DMS153 (cell line): ENCODE results near the gene ZMYM4.

Source experiments
- DNase-seq: peaks from one replicate; lab custom pipeline; 2025; lab: John Stamatoyannopoulos, UW

The ZMYM4 gene

DNA sequence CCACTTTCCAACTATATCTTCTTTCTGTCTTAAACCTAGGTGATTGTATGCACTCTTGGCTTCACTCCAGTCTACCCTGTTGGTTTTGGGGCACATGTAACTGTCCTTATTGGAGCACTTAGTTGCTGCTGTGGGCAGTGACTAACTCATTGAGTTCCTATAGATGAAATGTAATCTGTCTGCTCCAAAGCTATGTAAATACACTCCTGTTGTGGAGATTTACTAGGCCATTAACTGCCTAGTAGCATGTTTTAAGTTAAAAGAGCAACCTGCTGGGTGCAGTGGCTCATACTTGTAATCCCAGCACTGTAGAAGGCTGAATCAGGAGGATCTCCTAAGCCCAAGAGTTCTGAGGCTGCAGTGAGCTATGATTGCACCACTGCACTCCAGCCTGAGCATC lies 137.6 kb downstream of the ZMYM4 start:
- no peak for DNase-seq

DNA sequence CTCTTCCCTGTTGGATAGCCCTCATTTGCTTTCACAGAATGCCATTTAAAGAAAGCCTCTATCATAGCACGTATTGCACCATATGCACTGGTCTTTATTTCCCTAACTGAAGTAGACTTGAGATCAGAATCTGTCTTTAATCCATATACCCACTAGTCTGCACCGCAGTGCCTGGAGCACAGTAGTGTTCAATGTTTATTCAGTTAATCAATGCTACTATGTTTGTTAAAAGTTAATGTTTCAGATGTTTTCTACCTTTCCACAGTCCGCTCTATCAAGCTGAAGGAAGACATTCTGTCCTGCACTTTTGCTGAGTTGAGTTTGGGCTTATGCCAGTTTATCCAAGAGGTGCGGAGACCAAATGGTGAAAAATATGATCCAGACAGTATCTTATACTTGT lies 139.2 kb downstream of the ZMYM4 start:
- DNase-seq, result no peak

DNA sequence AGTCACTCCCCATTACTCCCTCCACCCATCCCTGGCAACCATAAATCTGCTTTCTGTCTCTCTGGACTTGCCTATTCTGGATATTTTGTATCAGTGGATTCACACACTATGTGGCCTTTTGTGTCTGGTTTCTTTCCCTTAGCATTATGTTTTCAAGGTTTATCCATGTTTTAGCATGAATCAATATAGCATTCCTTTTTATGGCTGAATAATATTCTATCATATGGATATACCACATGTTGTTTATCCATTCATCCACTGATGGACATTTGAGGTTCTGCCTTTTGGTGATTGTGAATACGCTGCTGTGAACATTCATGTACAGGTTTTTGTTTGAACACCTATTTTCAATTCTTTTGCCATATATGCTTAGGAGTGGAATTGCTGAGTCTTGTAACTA lies 140.4 kb downstream of the ZMYM4 start:
- no peak for DNase-seq

DNA sequence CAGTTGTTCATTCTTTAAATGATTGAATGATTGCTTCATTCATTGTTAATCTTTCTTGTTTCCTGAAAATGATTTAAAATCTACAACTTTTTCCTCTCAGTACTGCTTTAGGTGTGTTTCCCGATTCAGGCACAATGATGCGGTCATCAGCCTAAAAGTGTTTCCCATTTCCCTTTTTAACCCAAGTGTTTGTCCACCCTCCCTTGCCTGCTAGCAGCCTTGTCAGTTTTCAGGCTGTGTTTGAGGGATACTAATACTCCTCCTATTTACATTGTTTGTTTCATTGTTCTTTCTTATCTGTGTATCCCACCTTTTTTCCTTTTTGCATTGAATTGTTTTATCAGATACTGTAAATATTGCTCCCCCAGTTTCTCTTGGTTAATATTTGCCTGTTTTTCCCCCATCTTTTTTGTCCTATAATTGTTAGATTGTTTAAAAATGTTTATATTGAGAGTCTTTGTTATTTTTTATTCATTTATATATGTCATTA lies 157.6 kb downstream of the ZMYM4 start:
- no peak for DNase-seq

- no peak for DNase-seq
These were observed 159.9 kb downstream of the ZMYM4 start for GRCh38 chr1:35428360-35428759.

DNA sequence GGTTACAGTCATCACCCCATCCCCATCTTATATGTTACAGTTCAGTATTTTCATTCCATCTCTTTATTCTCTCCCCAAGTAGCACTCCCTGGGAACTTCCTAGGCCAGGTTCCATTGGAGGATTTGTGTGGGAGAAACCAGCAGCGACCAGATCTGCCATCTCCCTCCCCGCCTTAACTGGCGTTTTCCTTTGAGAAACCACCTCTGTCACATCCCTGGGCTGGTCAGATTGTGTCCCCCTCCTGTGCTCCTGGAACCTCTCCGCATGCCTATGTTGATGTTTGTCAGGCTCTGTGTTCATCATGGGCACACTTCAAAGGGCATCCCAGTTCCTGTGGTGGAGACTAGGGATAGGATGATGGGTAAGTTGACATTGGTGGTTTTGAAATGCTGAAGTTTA lies 162.3 kb downstream of the ZMYM4 start:
- no peak for DNase-seq

- no peak for DNase-seq
These were observed 162.7 kb downstream of the ZMYM4 start for GRCh38 chr1:35431173-35431599.

- no peak for DNase-seq
These were observed 163.7 kb downstream of the ZMYM4 start for GRCh38 chr1:35432231-35432630.

DNA sequence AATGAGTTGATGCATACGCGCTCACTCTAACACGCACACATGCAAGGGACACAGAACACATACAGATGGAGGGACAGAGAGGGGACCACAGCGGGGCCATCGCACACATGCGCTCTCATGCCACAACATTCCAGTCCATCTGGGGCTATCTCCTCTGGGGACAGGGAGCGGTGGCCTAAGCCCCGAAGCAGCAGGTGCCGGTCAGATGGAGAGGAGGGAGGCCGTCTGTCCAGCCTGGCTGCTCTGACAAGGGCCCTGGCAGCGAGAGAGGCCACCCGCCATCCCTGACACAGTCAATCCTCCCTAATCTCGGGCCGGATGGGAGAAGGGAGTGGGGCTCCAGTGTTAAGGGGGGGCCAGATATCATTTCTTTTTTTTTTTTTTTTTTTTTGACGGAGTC lies 165.2 kb downstream of the ZMYM4 start:
- DNase-seq, result no peak

DNA sequence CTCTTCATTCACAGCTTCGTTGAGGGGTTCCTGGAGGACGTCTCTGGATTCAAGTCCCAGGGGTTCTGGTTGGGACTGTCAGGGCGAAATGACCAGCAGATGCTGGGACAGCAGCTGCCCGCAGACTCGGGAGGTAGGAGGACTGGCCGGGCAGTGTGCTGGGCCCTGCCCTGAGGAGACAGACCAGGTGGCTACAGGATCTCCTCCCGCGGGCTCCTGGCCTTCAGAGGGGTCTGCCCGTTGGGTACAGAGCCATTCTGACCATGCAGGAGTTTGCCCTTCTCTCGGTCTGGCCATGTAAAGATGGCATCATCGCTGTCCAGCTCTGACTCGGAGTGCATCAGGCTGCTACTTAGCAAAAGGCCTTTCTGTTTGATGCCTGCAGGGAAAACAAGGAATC lies 166.2 kb downstream of the ZMYM4 start:
- DNase-seq, result no peak

- no peak for DNase-seq
These were observed 167.6 kb downstream of the ZMYM4 start for GRCh38 chr1:35436078-35436477.

GRCh38 chr1:35437200-35437599 lies 168.7 kb downstream of the ZMYM4 start:
- no peak for DNase-seq

- no peak for DNase-seq
These were observed 171.1 kb downstream of the ZMYM4 start for GRCh38 chr1:35439626-35440025.

GRCh38 chr1:35441926-35442579 lies 173.5 kb downstream of the ZMYM4 start:
- no peak for DNase-seq

DNA sequence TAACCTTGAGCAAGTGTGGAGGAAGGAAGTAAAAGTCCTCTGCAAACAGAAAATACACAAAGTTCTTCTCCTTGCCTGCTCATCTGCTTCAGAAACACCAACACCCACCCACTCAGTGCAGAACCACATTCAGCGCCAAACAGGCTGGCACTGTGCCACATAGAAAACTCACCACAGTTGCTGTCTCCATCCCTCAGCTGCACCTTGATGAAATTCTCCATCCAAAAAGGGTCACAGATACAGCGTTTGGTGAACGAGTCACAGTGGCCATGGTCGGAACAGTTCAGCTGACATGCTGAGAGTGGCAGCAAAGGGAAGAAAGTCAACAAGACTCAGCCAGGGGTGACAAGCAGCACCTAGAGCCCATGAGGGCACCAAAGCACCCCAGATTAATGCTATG lies 174.2 kb downstream of the ZMYM4 start:
- no peak for DNase-seq

GRCh38 chr1:35443768-35444518 lies 175.4 kb downstream of the ZMYM4 start:
- DNase-seq, result no peak

GRCh38 chr1:35444519-35444774 lies 175.9 kb downstream of the ZMYM4 start:
- DNase-seq, result no peak

DNA sequence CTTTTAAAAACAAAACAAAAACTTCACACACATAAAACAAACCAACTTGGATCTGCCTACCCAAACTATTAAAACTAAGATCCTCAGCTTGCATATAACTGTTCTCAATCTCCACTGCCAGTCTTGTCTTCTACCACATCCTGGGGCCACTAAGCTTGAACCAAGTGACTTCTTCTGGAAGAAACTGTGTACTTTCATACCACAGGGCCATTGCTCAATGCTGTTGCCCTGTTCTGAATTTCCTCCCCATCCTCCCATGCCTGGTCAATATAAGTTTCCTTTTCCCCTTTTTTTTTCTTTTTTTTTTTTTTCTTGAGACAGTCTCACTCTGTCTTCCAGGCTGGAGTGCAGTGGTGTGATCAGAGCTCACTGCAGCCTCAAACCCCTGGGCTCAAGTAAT lies 178.8 kb downstream of the ZMYM4 start:
- DNase-seq, result no peak

DNA sequence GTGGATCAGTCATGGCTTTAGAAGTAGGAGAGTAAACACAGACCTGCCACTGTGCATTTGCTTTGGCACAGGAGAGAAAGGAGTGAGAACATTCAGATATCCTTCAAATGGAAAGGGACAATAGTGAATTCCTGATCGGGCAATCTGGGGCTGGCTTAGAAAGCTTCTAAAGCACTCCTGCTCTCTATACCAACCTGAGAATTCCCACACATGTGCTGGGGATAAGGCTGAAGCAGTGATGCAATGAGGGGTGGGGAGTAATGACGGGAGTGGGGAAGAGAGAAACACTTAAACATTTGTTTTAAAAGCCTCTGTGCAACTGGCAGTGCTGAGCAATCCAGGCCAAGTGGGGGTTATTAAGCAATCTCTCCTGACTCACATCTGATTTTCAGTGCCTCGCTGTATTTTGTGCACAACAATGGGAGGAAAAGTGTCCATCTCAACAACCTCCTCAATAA lies 179.9 kb downstream of the ZMYM4 start:
- no peak for DNase-seq

- DNase-seq, result no peak
These were observed 181.0 kb downstream of the ZMYM4 start for GRCh38 chr1:35449334-35450008.

GRCh38 chr1:35451125-35451528 lies 182.6 kb downstream of the ZMYM4 start:
- DNase-seq, result peak; percentile 47

- no peak for DNase-seq
These were observed 183.7 kb downstream of the ZMYM4 start for GRCh38 chr1:35452106-35452774.

GRCh38 chr1:35453031-35453430 lies 184.5 kb downstream of the ZMYM4 start:
- no peak for DNase-seq
